ENCODE results near the gene RASA3. TPM values are rescaled to one million over a fixed set of nuclear protein-coding genes. Genes with fewer than 3 reads are reported as not detected.

RASA3 gene
- total RNA-seq, 1 experiment from 2014 or later, result 9.1 TPM

DNA sequence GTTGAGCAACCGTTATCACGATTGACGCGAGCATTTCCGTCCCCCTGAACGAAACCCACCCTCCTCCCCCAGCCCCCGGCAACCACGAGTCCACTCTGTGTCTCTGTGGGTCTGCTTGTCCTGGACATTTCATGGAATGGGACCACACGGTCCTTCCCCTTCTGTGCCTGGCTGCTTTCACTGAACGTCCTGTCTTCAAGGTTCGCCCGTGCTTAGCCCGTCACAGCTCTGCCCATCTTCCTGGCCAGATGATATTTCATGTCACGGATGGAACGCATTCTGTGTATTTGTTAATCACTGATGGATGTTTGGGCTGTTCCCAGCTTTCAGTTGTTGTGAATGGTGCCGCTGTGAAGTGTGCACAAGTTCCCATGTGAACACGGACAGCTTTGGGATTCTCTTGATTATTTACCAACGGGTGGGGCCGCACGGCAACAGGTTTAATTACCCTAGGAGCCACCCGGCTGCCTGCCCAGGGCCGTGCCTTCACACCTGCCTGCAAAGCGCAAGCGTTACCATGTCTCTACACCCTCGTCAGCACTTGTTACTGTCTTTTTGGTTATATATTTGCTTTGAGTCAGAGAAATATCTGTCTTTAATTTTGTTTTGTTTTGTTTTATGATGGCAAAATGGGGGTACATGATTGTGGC lies 42.5 kb downstream of the RASA3 start:
- peaks cover 12% of the 10 kb centered on the region for H3K9me3 Mint-ChIP-seq (ENCODE audit: unreplicated experiment)
- BruUV-seq (replicated peaks), result no TSS peak

DNA sequence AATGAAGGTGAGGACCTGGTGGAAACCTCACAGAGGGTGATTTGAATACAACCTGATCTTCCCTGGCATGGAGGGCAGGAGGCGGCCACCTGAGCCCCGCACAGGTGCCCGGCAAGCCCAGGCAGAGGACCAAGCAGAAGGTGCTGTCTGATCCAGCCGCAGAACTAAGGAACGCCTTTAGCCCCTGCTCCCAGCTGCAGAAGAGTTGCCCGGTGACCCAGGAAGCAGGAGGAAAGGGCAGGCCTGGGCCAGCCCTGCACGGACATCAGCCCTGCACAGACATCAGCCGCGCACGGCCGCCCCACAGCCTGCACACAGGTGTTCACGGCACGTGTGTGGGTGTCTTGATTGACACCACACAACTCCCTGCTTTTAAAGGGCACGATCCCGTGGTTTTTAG lies 43.1 kb downstream of the RASA3 start:
- no TSS peak for BruUV-seq (replicated peaks)
- DNase-seq (ENCODE audit: unreplicated experiment), result no peak

More for the DNA sequence above, 42.5 kb downstream of the RASA3 start:
- DNase-seq (ENCODE audit: unreplicated experiment), result no peak
- Mint-ChIP-seq H3K36me3 (ENCODE audit: insufficient read depth, unreplicated experiment) (no peaks in the 10 kb centered on the region), H3K27ac (ENCODE audit: low read depth, unreplicated experiment) (no peak overlapping the region), H3K27me3 (ENCODE audit: insufficient read depth, unreplicated experiment) (no peaks in the 10 kb centered on the region), H3K4me1 (ENCODE audit: insufficient read depth, unreplicated experiment) (no peaks in the 10 kb centered on the region), H3K4me3 (ENCODE audit: unreplicated experiment) (no peak overlapping the region)
- no peak for TF ChIP-seq CTCF (IDR thresholded peaks at IDR 0.05; ENCODE audit: unreplicated experiment)
- ChIA-PET CTCF (no interaction called here), POLR2A (no interaction called here)
- intact Hi-C loops (cut with micrococcal nuclease), result no loop called here

DNA sequence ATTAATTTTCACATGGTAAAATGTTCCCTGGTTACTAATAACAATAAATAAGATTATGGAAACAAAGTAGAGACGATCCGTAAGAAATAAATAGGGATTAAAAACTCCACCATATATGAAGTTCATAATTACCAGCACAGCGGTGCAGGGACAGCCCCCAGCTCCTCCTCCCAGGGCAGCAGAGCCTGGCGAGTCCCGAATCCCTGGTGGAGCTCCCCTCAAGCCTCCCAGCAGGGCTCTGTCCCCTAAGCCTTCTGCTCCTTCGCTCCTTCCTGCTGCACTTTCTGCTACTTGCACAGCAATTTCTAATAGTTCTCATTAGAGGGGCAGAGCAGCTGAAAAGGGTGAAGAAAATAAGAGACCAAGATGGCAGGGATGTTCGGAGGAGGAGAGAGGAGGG lies 43.6 kb downstream of the RASA3 start:
- DNase-seq (ENCODE audit: unreplicated experiment), result no peak
- H3K36me3 Mint-ChIP-seq (ENCODE audit: insufficient read depth, unreplicated experiment), result no peaks in the 10 kb centered on the region
- no peak for TF ChIP-seq CTCF (IDR thresholded peaks at IDR 0.05; ENCODE audit: unreplicated experiment)
- H3K4me1 Mint-ChIP-seq (ENCODE audit: insufficient read depth, unreplicated experiment), result no peaks in the 10 kb centered on the region
- H3K27me3 Mint-ChIP-seq (ENCODE audit: insufficient read depth, unreplicated experiment), result no peaks in the 10 kb centered on the region
- peaks cover 10% of the 10 kb centered on the region for H3K9me3 Mint-ChIP-seq (ENCODE audit: unreplicated experiment)
- CTCF ChIA-PET, result no interaction called here
- intact Hi-C loops (cut with micrococcal nuclease), result no loop called here
- POLR2A ChIA-PET, result no interaction called here
- H3K4me3 Mint-ChIP-seq (ENCODE audit: unreplicated experiment), result no peak overlapping the region
- H3K27ac Mint-ChIP-seq (ENCODE audit: low read depth, unreplicated experiment), result no peak overlapping the region
- BruUV-seq (replicated peaks), result no TSS peak

More for the DNA sequence above, 43.1 kb downstream of the RASA3 start:
- TF ChIP-seq CTCF (IDR thresholded peaks at IDR 0.05; ENCODE audit: unreplicated experiment), result no peak
- no peaks in the 10 kb centered on the region for H3K27me3 Mint-ChIP-seq (ENCODE audit: insufficient read depth, unreplicated experiment)
- CTCF ChIA-PET, result no interaction called here
- POLR2A ChIA-PET, result no interaction called here
- no peaks in the 10 kb centered on the region for H3K4me1 Mint-ChIP-seq (ENCODE audit: insufficient read depth, unreplicated experiment)
- no peaks in the 10 kb centered on the region for H3K36me3 Mint-ChIP-seq (ENCODE audit: insufficient read depth, unreplicated experiment)
- H3K9me3 Mint-ChIP-seq (ENCODE audit: unreplicated experiment), result peaks cover 12% of the 10 kb centered on the region
- no peak overlapping the region for H3K4me3 Mint-ChIP-seq (ENCODE audit: unreplicated experiment)
- no peak overlapping the region for H3K27ac Mint-ChIP-seq (ENCODE audit: low read depth, unreplicated experiment)
- intact Hi-C loops (cut with micrococcal nuclease), result no loop called here

DNA sequence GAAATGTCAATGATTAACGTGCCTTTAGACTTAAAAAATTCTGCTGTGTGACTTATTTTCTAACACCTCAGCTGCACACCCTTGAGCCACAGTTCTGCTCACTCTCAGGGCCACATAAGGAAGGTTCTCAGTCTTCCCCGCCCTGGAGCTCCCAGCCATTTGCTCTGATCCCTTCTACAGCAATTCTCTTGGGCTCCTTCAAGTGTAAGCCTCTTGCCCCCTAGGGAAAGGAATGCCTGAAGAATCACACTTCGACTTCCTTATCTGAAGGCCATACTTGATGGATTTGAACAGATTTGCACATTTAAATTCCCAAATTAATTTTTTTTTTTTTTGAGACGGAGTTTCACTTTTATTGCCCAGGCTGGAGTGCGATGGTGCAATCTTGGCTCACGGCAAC lies 44.2 kb downstream of the RASA3 start:
- POLR2A ChIA-PET, result no interaction called here
- CTCF ChIA-PET, result no interaction called here
- no peak for TF ChIP-seq CTCF (IDR thresholded peaks at IDR 0.05; ENCODE audit: unreplicated experiment)

More for the DNA sequence above, 44.2 kb downstream of the RASA3 start:
- peaks cover 4% of the 10 kb centered on the region for H3K9me3 Mint-ChIP-seq (ENCODE audit: unreplicated experiment)
- DNase-seq (ENCODE audit: unreplicated experiment), result no peak
- H3K36me3 Mint-ChIP-seq (ENCODE audit: insufficient read depth, unreplicated experiment), result peaks cover under 1% of the 10 kb centered on the region
- no peaks in the 10 kb centered on the region for H3K4me1 Mint-ChIP-seq (ENCODE audit: insufficient read depth, unreplicated experiment)
- H3K27me3 Mint-ChIP-seq (ENCODE audit: insufficient read depth, unreplicated experiment), result no peaks in the 10 kb centered on the region
- intact Hi-C loops (cut with micrococcal nuclease), result no loop called here
- H3K27ac Mint-ChIP-seq (ENCODE audit: low read depth, unreplicated experiment), result no peak overlapping the region
- no peak overlapping the region for H3K4me3 Mint-ChIP-seq (ENCODE audit: unreplicated experiment)
- BruUV-seq (replicated peaks), result no TSS peak

Data from MCF 10A (cell line).